ENCODE results near the gene CHPF2.

DNA sequence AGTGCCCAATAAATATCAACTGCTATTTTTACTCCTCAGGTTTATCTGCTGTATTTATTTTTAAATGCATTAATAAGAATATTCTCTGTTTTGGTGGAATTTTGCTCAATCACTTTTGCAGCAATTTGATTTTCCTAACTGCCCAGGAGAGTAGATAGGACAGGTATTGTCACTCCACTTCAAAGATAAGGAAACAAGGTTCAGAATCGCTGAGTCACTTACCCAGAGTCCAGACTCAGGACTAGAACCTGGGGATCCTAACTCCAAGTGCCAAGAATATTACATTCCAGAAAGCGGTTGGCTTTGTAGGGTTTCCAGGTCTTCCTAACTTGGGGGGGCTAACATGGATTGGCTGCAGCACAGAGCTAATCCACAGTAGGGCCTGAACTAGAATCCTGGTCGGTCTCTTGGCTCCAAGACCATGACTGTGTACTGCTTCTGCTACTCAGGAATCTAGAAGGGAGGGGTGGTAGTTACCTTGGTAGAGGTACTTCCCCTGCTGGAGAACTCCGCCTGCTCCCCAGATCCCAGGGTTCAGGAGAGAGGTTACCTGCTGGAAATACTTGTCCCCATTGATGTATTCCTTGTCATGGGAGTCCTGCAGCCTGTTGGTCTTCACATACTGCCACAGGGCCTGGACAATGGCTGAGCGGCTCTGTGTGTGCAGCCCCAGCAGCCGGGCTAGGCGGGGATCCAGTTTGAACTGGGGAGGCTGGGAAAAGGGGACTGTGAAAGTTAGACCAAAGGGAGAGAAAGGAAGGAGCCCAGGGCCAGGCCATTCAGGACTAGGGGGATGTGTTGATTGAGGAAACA is 8.9 kb downstream of the CHPF2 start:
- TF ChIP-seq, protein P1, sequence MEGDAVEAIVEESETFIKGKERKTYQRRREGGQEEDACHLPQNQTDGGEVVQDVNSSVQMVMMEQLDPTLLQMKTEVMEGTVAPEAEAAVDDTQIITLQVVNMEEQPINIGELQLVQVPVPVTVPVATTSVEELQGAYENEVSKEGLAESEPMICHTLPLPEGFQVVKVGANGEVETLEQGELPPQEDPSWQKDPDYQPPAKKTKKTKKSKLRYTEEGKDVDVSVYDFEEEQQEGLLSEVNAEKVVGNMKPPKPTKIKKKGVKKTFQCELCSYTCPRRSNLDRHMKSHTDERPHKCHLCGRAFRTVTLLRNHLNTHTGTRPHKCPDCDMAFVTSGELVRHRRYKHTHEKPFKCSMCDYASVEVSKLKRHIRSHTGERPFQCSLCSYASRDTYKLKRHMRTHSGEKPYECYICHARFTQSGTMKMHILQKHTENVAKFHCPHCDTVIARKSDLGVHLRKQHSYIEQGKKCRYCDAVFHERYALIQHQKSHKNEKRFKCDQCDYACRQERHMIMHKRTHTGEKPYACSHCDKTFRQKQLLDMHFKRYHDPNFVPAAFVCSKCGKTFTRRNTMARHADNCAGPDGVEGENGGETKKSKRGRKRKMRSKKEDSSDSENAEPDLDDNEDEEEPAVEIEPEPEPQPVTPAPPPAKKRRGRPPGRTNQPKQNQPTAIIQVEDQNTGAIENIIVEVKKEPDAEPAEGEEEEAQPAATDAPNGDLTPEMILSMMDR (IDR thresholded peaks at IDR 0.05): no peak
- TF ChIP-seq POLR2AphosphoS5 (IDR thresholded peaks at IDR 0.05): no peak
- no peak for TF ChIP-seq POLR2A (IDR thresholded peaks at IDR 0.05)

Measured in prostate gland (tissue), 2 donors.